ENCODE measurements around the gene GABRA5.

Gene GABRA5

GRCh38 chr15:26996250-26996649 is 129.4 kb downstream of the GABRA5 start:
- no peak for DNase-seq (ENCODE audit: low read depth in 2 of 2, low spot score in 1 of 2)

Measured in stimulated activated CD8-positive, alpha-beta memory T cell treated with anti-CD3 and anti-CD28 coated beads, Interleukin-4, amount 100 ng/mL, for 4 hours (primary cell).